T-helper 1 cell treated with Interleukin-12 subunit alpha and Interleukin-12 subunit beta and Interleukin-4 antibody, amounts not matched to agents 30 μg/mL and 1 μg/mL, for 36 hours (primary cell): ENCODE data around the gene DNAJC1.
A peak's percentile ranks its signal among the peaks of the same experiment; 100 is the strongest.
"Not testable (repeated sequence)": the region's sequence is repeated elsewhere in the genome, so short reads cannot be mapped to it uniquely, and the experiment has no call there.

Source experiments
- H3K27ac Mint-ChIP-seq: one replicate; pipeline ENCODE4 v1.8.0; 2021; ENCODE audit warnings: mild to moderate bottlenecking, mixed read lengths
- H3K27me3 Mint-ChIP-seq: one replicate; pipeline ENCODE4 v1.8.0; 2021; ENCODE audit warnings: low read depth, mixed read lengths
- H3K36me3 Mint-ChIP-seq: one replicate; pipeline ENCODE4 v1.8.0; 2021; ENCODE audit warnings: low read depth, mixed read lengths
- H3K4me1 Mint-ChIP-seq: one replicate; pipeline ENCODE4 v1.8.0; 2021; ENCODE audit warnings: low read depth, mixed read lengths
- H3K4me3 Mint-ChIP-seq: one replicate; pipeline ENCODE4 v1.8.0; 2021; ENCODE audit warnings: mild to moderate bottlenecking, moderate library complexity, mixed read lengths
- H3K9me3 Mint-ChIP-seq: one replicate; pipeline ENCODE4 v1.8.0; 2021; ENCODE audit warnings: mixed read lengths

DNAJC1 gene

DNA sequence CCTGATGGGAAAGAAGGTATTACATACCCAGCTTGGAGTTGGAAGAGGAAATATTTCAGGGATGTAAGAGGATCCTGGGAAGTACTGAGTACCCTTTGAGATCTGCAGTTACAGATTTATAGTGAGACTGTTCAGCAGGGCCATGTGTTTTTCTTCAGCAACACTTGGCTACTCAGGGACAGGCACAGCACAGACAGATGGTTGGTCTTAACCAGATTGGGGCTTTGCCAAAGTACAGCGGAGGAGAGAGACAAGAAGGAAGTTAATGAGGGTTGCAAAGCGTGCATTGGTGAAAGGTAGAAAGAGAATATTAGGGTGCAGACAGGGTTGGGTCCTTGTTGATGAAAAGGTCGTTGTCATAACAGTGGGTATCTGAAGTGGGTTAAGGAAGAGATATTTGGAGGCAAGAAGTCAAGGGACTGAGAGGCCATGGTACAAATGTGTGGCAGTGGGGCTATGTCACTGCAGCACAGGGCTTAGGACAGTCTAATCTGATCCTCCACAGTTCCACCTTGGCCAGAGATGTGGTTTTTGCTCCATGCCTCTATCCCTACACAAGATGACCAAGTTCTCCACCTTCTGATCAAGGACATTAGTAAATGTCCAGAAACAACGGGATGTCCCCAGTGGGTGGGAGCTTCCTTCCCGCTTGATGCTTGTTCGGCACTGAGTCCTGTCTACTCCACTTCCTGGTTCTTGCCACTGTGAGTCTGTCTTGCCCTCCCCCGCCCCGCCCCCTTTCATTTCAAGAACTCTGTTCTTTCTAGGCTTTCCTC is 18.9 kb upstream of the DNAJC1 start:
- H3K27ac Mint-ChIP-seq = peak overlapping the region; percentile 88
- H3K9me3 Mint-ChIP-seq = no peaks in the 10 kb centered on the region
- H3K4me1 Mint-ChIP-seq = peaks cover 14% of the 10 kb centered on the region
- peaks cover 4% of the 10 kb centered on the region for H3K36me3 Mint-ChIP-seq
- H3K4me3 Mint-ChIP-seq = peak overlapping the region; percentile 75
- peaks cover 7% of the 10 kb centered on the region for H3K27me3 Mint-ChIP-seq

DNA sequence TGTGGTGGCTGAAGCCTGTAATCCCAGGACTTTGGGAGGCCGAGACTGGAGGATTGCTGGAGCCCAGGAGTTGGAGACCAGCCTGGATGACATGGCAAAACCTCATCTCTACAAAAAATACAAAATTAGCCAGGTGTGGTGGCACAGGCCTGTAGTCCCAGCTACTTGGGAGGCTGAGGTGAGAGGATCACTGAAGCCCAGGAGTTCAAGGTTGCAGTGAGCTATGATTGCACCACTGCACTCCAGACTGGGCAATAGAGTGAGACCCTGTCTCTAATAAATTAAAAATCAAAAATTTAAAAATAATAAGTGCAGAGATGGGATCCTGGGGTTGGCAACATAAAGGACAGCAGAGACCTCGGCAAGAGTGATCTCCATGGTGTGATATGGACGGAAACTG is 17.6 kb upstream of the DNAJC1 start:
- not testable (repeated sequence) for H3K27ac Mint-ChIP-seq, H3K4me3 Mint-ChIP-seq, H3K36me3 Mint-ChIP-seq, H3K27me3 Mint-ChIP-seq, H3K9me3 Mint-ChIP-seq
- H3K4me1 Mint-ChIP-seq = peaks cover 14% of the 10 kb centered on the region

DNA sequence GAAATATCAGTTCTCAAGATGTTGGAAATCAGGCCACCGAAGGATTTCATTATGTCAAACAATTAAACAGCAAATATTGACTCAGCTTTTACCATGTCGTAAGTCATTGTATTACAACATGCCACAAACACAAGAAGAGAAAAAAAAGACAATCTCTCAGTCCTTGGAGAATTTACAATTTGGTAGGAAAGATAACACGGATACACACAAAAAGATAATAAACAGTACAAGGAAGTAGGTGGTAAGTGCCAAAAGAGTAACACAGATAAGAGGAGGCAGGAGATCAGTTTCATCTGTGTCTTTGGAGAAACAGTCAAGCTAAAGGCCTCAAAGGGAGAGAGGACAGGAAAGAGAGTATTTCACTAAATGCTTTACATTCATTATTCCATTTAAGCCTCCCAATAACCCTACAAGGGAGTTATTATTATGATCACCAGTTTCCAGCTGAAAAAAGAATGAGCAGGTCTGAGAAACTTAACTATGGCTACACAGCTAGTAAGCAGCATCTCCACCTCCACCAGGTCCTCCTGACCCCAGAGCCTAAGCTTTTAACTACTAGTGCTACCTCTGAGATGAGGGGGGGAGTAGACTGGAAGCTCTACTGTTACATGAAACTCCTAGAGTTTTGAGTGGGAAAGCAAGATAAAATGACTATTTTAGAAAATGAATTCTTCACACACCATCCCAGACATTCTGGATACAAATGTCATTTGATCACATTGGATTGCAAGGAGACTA is 13.9 kb upstream of the DNAJC1 start:
- H3K4me1 Mint-ChIP-seq = peaks cover 6% of the 10 kb centered on the region
- no peak overlapping the region for H3K4me3 Mint-ChIP-seq
- peaks cover 1% of the 10 kb centered on the region for H3K36me3 Mint-ChIP-seq
- peaks cover 1% of the 10 kb centered on the region for H3K27me3 Mint-ChIP-seq
- H3K9me3 Mint-ChIP-seq = no peaks in the 10 kb centered on the region
- no peak overlapping the region for H3K27ac Mint-ChIP-seq

DNA sequence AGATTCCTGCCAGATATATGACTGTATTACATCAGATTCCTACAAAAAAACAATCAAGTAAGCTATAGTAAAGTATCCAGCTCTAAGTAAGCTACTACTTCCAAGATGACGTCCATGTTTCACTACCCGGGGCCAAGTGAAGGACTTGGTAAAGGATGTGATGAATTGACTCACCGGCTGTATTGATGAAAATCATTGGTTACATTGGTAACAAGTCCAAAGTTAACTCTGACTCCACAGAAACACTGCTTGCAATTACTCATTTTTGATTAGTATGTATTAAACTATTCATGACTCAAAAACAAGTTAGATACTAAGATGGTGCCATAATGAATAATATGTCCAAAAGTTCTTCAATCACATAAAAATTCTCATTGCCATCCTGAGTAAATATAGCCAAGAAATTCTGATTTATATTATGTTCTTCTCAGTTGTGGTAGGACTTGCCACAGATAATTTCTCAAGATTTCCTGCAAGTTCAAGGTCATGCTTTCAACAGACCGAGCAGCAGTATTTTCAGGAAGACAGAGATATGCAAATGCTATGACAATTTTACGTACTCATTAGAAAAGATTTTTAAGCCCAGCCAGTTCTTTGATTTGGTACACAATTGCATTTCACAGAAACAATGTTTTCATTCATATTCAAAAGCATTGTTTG is 12.6 kb upstream of the DNAJC1 start:
- H3K27me3 Mint-ChIP-seq = peaks cover 5% of the 10 kb centered on the region
- H3K4me3 Mint-ChIP-seq = no peak overlapping the region
- no peaks in the 10 kb centered on the region for H3K36me3 Mint-ChIP-seq

DNA sequence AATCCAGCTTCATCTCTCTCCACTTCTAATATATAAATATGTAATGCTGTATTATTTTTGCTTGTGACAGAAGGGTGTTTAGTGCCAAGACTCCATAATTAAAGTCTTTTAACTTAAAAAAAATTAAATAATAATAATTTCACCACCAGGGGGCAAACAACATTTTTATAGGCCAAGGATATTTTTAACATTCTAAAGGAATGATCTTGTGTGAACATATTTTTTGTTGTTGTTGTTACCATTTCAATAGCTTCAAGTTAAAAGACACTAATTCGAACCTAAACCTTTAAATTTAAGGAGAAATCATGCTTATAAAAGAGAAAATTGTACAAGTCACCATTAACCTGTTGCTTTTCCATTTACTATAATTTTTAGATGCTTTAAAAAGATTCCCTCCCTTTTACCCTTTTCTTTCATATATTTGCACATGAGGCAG is 7.5 kb upstream of the DNAJC1 start:
- no peak overlapping the region for H3K27ac Mint-ChIP-seq
- H3K4me3 Mint-ChIP-seq = no peak overlapping the region
- H3K27me3 Mint-ChIP-seq = peaks cover 28% of the 10 kb centered on the region
- no peaks in the 10 kb centered on the region for H3K9me3 Mint-ChIP-seq
- H3K36me3 Mint-ChIP-seq = no peaks in the 10 kb centered on the region
- no peaks in the 10 kb centered on the region for H3K4me1 Mint-ChIP-seq

More for the DNA sequence above, 12.6 kb upstream of the DNAJC1 start:
- no peaks in the 10 kb centered on the region for H3K9me3 Mint-ChIP-seq
- H3K4me1 Mint-ChIP-seq = no peaks in the 10 kb centered on the region
- H3K27ac Mint-ChIP-seq = no peak overlapping the region

DNA sequence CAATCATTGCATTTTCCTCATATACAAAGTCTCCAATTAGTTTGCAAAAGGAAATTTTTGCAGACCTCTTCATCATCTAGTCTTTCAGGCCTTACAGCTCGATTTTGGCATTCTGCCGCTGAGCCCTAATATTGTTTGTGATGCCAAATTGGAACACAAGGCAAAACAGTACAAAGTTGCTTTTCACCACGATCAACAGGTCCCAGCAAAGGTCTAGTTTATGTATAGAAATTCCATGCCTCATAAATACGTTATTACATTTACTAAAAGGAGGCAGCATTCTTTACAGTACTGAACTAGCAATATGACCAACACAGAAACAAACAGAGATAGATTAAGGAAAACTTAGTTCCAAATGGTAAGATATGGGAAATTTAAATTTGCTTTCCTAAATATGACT is 7.0 kb upstream of the DNAJC1 start:
- Mint-ChIP-seq H3K4me1 (peaks cover 2% of the 10 kb centered on the region), H3K9me3 (no peaks in the 10 kb centered on the region), H3K4me3 (no peak overlapping the region), H3K36me3 (no peaks in the 10 kb centered on the region), H3K27me3 (peaks cover 28% of the 10 kb centered on the region), H3K27ac (no peak overlapping the region)

DNA sequence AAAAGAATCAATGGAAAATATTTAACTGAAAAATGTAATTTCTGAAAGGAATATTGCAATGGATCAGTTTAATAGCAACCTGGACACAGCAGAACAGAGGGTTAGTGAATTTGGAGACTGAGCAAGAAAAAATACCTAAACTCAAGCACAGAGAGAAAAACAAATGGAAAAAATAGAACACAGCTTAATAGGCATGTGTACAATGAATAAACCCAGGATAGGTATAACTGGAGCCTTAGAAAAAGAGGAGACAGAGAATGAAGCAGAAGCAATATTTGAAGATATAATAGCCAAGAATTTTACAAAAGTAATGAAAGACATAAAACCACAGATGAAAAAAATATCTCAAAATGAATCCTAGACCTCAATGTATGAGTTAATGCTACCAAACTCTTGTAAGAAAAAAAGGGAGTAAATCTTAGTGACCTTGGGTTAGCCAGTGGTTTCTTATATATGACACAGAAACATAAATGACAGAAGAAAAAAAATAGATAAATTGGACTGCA is 2.9 kb upstream of the DNAJC1 start:
- no peak overlapping the region for H3K27ac Mint-ChIP-seq
- H3K27me3 Mint-ChIP-seq = peaks cover 22% of the 10 kb centered on the region

DNA sequence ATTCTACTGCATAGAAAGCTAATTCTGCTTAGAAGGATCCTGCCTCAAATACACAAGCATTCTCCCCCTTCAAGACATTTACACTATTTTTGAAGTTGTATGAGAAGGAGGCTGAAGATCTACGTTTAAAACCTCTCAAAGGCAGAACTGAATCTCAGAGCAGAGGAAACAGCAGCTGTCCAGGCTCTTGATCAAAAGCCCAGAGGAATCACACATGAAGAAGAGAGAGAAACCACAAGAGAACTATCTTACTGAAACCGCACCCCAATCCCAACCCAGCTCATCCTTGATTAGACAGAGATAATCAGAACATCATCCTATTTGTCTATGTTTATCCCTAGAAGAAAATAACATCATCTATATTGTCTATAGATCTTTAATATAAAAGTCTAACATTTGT is 2.2 kb upstream of the DNAJC1 start:
- no peak overlapping the region for H3K27ac Mint-ChIP-seq

More for the DNA sequence above, 2.9 kb upstream of the DNAJC1 start:
- Mint-ChIP-seq H3K36me3 (peaks cover 2% of the 10 kb centered on the region), H3K4me1 (peaks cover 16% of the 10 kb centered on the region), H3K9me3 (no peaks in the 10 kb centered on the region), H3K4me3 (no peak overlapping the region)

DNA sequence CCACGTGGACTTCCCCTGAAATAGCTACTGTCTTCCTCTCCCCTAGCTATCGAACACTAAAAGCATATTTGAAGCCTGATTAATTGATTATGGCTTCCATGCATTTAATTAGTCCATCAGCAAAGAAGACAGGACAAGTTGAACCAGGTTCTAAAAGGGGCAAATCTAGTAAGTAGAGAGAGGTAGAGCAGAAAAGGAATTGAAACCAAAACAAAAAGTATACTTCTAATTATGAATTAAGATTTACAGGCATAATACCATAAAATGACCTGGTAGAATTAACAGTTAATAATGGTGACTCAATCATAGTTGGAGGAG is 393 bp upstream of the DNAJC1 start:
- H3K36me3 Mint-ChIP-seq = peaks cover 4% of the 10 kb centered on the region
- peaks cover 19% of the 10 kb centered on the region for H3K27me3 Mint-ChIP-seq
- peaks cover 29% of the 10 kb centered on the region for H3K4me1 Mint-ChIP-seq
- no peaks in the 10 kb centered on the region for H3K9me3 Mint-ChIP-seq
- peak overlapping the region; percentile 79 for H3K27ac Mint-ChIP-seq
- peak overlapping the region; percentile 64 for H3K4me3 Mint-ChIP-seq

More for the DNA sequence above, 2.2 kb upstream of the DNAJC1 start:
- H3K36me3 Mint-ChIP-seq = peaks cover 2% of the 10 kb centered on the region
- H3K4me3 Mint-ChIP-seq = no peak overlapping the region
- H3K9me3 Mint-ChIP-seq = no peaks in the 10 kb centered on the region
- H3K4me1 Mint-ChIP-seq = peaks cover 22% of the 10 kb centered on the region
- peaks cover 22% of the 10 kb centered on the region for H3K27me3 Mint-ChIP-seq

DNA sequence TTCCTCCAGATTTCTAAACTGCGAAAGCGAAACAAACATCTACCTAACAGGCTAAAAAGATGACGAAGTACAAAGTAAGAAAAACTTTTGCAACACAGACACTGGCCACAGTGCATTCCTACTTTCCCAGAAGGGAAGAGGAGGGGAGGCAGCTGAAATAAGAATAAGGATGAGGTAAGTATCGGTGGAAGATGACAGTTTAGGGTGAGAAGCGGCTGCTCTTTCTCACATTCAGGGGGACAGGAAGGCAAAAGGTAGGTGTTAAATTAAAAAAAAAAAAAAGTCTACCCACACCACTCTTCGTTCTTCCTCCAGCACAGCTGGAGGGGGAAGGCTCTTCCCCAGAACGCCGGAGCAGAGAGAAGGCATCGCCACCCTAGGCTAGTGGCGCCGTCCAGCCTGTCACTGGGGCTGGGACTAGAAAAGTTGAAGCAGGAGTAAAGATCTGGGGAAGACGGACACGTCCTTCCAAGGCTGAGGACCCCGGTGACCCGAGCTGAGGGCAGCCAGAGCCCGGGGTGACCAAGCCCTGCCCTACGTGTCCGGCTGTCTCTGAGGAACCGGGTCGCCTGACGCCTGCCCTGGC is 846 bp downstream of the DNAJC1 start:
- Mint-ChIP-seq H3K27ac (peak overlapping the region; percentile 98), H3K4me3 (peak overlapping the region; percentile 97), H3K4me1 (peaks cover 29% of the 10 kb centered on the region), H3K27me3 (peaks cover 14% of the 10 kb centered on the region), H3K9me3 (no peaks in the 10 kb centered on the region), H3K36me3 (peaks cover 4% of the 10 kb centered on the region)

DNA sequence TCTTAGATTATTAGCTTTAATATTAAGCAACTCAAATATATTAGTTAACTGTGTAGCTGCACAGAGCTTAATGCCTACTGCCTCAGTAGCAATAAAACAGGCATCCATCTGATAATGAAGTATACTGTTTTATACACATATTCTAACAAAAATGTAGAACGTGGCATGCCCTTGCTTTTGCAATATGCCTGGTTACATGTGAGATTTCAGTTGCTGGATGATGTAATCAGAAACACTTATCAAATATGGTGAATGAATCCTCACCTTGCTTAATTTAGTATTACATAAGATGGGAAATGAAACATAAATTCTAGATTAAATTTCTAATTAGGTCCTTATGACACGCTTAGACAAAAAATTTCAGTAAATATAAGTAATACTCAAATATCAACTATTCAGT is 8.0 kb downstream of the DNAJC1 start:
- Mint-ChIP-seq H3K4me3 (no peak overlapping the region), H3K27ac (no peak overlapping the region), H3K4me1 (peaks cover 16% of the 10 kb centered on the region), H3K9me3 (no peaks in the 10 kb centered on the region), H3K27me3 (no peaks in the 10 kb centered on the region), H3K36me3 (peaks cover 2% of the 10 kb centered on the region)

DNA sequence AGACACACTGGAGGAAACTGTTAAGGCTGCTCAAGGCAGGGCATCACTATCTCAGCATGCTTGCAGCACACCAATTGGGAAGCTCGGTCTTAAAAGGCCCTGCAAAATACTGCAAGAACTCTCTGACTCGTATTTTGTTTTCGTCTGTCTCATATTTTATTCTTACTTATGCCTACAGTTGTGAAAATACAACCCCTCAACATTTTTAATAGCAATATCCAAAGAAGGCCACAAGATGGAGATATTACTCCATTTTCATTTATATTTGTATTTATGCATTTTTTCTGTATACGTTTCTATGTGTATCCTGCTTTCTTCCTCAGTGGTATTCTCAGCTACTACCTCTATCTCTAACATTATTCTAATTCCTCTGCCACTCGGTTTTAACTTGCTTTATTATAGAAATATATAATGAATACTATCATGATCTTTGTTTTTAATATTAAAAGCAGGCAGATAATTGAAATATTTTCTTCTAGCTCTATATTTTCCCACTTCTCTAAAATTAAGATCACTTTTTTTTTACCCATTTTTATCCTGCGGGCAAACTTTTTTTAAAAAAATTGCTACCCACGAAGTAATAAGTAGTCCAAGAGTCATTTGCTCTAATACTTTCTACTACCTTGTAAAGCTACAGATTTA is 10.0 kb downstream of the DNAJC1 start:
- Mint-ChIP-seq H3K4me1 (peaks cover 11% of the 10 kb centered on the region), H3K4me3 (no peak overlapping the region), H3K9me3 (no peaks in the 10 kb centered on the region), H3K36me3 (no peaks in the 10 kb centered on the region), H3K27ac (no peak overlapping the region), H3K27me3 (no peaks in the 10 kb centered on the region)

DNA sequence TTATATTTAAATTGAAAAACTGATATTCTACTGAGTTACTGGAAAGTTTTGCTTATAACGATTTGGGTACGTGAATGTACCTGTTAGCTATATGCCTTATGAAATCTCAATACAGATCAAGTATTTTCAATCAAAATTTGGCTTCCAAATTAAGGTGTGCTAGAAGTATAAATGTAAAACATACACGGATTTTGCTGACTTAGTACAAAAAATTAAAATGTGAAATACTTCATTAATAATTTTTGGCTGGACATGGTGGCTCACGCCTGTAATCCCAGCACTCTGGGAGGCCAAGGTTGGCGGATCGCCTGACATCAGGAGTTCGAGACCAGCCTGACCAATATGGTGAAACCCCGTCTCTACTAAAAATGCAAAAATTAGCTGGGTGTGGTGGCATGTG is 11.7 kb downstream of the DNAJC1 start:
- H3K27me3 Mint-ChIP-seq = no peaks in the 10 kb centered on the region

DNA sequence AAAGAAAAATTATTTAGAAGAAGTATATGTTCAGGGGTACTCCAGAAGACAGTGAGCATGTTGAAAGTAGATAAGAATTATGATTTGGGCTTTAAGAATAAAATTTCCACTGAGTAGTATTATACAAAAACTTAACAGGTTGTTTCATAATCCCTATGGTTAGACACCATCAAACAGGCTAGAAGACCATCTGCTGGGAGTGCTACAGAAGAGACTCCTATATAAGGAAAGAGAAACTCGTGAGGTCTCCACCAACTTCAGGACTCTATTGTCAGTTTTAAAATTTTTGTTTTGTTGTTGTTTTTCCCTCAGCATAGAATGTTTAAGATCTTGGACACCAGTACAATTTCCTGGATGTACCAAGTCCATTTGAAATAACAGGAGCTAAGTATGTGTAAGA is 13.1 kb downstream of the DNAJC1 start:
- Mint-ChIP-seq H3K27me3 (no peaks in the 10 kb centered on the region), H3K9me3 (peaks cover 4% of the 10 kb centered on the region), H3K36me3 (peaks cover 5% of the 10 kb centered on the region), H3K4me1 (peaks cover 9% of the 10 kb centered on the region), H3K4me3 (no peak overlapping the region), H3K27ac (no peak overlapping the region)

More for the DNA sequence above, 11.7 kb downstream of the DNAJC1 start:
- Mint-ChIP-seq H3K9me3 (no peaks in the 10 kb centered on the region), H3K36me3 (peaks cover 2% of the 10 kb centered on the region), H3K4me3 (no peak overlapping the region), H3K4me1 (peaks cover 9% of the 10 kb centered on the region), H3K27ac (no peak overlapping the region)
